Measurements from ENCODE around the gene AXIN1.

DNA sequence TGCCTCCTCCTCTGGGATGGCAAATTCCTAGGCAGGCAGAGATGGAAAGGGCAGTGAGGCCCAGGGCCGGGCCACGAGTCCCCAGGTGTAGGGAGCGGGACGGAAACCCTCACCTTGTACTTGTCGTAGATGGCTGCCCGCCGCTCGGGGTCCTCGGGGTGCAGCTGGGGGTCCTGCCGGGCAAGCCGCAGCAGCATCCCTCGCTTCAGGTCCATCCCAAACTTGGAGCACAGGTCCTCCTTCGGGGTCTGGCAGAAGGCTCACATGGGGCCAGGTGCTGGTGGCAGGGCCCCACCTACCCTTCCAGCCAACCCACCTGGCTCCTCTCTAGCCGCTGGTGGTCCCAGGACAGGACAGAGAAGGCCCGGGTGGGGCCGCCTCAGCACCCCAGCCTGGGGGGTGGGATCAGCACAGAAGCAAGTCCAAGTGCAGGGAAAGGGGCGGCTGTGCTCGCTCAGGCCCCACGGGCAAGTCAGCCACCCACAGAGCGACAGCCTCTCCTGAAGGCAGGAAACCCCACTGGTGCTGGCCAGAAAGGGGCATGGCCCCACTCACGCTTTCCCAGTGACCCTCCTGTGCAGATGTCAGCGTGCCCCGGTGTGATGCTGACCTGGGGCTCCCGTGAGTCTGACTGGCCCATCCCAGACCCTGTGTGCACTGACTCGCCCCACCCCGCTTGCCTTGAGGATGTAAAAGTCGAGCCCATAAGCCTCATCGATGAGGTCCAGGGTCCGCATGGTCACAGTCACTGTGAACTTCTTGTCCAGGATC, 16.1 kb upstream of the AXIN1 start:
- no peak for TF ChIP-seq POLR2A (IDR thresholded peaks at IDR 0.05)
- TF ChIP-seq, protein P1, sequence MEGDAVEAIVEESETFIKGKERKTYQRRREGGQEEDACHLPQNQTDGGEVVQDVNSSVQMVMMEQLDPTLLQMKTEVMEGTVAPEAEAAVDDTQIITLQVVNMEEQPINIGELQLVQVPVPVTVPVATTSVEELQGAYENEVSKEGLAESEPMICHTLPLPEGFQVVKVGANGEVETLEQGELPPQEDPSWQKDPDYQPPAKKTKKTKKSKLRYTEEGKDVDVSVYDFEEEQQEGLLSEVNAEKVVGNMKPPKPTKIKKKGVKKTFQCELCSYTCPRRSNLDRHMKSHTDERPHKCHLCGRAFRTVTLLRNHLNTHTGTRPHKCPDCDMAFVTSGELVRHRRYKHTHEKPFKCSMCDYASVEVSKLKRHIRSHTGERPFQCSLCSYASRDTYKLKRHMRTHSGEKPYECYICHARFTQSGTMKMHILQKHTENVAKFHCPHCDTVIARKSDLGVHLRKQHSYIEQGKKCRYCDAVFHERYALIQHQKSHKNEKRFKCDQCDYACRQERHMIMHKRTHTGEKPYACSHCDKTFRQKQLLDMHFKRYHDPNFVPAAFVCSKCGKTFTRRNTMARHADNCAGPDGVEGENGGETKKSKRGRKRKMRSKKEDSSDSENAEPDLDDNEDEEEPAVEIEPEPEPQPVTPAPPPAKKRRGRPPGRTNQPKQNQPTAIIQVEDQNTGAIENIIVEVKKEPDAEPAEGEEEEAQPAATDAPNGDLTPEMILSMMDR (IDR thresholded peaks at IDR 0.05): no peak
